Mesenteric fat pad (tissue), 1 donor: ENCODE data around the gene SLC35G1. TPM values are rescaled to one million over a fixed set of nuclear protein-coding genes. Genes with fewer than 3 reads are reported as not detected.

ENCODE experiments used
- DNase-seq: peaks from one replicate; pipeline ENCODE4 v3.0.0-alpha.2; 2020; ENCODE audit warnings: low spot score
- total RNA-seq: library from RNA; stranded (reverse); fragmentation: NEBNext Ultra II Directional; extraction: Animal tissue kit (Norgen Biotek cat#: 25700); gene quantifications from one replicate; pipeline ENCODE4 v1.2.1, GENCODE V29; 2021
- donor health status: DM: yes; HTN: yes; CAD: no.

SLC35G1 gene
- total RNA-seq, 1 donor from 2014 or later = 6.2 TPM

DNA sequence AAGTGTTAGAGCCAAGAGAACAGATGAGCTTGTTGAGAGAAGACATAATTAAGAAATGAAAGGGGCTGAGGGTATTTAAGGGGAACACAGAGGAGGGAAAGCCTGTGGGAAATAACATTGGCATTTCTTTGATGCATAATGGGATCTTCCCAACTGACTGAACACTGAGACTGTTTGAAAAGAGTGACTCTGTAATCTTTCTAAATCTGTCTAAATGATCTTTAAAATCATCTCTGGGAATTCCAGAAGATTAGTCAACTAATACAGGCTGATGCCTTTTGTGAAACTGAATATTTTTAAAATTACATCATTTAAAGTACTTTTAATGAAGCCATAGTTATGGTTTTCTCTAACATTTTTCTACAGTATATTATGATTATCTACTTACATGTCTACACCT is 17.4 kb upstream of the SLC35G1 start:
- no peak for DNase-seq

DNA sequence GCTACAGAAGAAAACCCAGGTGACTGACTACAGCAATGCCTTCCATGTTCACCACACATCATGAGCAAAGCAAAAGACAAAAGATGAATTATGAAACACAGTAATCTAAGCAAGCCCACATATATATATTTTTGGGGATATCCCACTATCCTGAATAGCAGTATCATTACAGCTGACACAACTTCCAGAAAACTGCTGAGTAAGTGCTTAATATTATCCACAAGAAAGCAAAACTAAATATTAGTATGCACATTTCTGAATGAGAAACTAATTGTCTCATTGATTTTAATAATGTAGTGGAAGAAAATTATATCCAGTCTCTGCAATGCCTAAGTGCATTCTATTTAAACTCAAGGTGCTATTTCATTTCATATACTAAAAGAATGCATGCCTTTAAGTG is 14.5 kb upstream of the SLC35G1 start:
- DNase-seq = no peak

DNA sequence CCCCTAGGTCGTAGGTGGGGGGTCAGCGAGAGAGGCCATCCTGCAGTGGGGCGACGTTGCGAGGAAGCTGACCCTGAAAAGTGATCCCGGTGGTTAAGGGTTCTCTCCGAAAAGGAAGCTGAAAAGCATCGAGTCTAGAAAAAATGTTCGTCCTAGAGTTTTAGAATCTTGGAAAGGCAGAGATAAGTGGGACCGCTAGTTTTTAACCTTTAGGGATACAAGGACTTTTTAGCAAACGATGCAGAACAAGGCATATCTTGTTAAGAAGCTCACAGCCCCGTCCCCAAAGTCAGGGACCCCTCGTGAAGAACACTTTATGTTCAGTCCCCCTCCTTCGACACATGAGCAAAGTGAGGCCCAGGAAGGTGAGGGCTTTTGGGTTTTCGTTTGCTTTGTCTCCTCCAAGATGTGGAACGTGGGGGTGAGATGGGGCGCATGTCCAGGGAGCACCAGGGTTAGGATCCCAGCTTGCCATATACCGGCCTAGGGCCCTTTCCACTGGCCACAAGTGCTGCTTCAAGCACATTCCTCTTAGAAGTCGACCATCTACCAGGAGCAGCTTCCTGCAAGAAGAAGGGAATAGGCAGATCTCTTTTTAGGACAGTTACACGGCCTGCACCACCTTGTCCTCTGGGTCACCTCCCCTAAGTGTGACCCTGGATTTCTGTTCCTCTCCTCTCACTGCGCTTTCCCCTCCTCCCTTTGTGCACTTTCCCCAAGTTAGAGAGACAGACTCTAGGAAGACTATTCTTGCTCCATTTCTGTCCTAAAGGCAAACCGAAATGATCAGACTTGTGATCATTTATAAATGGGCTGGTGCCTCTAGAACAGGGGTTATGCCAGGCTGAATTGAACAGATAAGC is 969 bp downstream of the SLC35G1 start:
- DNase-seq = no peak

DNA sequence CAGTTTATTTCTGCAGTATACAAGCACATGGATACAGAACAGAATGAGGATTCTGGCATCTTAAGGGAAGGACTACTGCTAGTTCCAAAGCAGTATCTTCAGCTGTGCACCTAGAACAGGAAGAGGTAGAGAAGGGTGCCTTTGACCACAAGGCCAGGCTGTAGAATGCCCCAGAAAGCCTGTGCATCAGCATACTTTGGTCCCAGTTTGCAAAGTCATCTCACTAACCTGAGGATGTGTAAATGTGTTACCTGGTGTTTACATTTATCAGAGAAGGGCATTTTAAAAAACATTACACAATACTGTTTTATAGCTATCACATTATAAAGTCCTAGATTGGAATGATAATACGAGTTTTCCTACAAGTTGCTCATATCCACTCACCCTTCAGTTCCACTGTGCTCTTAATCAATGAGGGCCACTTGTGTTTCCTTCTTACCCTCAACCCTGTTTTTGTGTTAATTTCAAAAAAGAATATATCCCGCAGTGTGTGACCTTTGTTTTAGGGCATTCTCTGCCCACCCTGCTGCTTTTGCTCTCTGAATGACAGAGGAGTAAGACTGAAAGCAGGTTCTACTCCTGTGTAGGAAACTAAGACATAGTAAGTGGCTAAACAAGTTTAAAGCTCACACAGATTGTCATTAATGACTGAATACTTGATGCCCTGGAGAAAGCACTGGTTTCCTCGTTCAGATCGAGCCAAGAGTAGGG is 3.4 kb downstream of the SLC35G1 start:
- no peak for DNase-seq

GRCh38 chr10:93899109-93899508 is 5.3 kb downstream of the SLC35G1 start:
- no peak for DNase-seq

DNA sequence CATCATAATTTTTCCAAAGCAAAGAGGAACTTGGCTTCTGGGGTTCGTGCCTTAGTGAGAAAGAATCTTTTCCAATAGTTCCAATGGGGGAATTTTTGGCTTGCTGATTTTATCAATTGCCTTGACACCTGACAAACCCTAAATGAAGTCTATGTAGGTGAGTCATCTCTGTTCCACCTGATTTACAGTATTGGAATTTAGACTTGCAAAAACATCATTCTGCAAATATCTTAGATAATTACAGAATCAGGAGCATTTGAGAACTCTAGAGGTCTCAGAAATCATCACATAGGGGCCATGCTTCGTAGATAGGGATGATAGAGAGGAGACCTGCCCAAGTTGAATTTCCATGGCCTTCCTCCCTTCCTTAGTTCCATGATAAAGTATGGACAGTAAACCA is 9.3 kb downstream of the SLC35G1 start:
- no peak for DNase-seq

DNA sequence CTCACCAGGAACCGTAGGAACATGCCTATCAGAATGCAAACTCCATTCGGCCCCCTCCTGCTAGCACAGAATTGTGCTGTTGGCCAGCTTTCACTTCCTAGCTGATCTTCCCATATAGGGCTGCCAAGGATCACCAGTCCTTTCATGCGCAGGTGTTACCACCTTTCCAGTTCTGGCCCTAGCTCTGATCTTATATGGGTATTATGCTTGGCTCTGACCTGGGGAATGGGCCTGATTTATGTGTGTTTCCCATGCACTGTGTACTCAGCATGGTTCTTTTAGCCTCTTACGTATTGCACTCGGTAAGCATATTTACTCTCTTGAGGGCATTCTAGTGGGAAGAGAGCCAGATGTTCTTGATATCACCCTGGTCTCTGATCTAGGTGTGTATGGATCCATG is 11.1 kb downstream of the SLC35G1 start:
- DNase-seq = no peak

DNA sequence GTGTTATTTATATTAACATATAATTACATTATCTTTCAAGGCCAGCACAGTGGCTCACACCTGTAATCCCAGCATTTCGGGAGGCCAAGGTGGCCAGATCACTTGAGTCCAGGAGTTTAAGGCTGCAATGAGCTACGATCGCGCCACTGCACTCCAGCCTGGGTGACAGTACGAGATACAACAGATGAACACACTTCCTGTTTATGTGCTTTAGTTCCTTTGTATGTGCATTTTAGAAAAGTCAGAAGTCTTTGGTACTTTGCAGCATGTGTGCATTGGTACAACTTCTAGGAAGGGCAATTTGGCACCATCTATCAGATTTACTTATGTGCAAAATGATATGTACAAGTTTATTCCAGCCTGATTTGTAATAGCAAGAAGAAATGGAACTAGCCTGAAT is 13.3 kb downstream of the SLC35G1 start:
- no peak for DNase-seq

- DNase-seq = no peak
Measured at GRCh38 chr10:93911866-93912265, 18.1 kb downstream of the SLC35G1 start.

DNA sequence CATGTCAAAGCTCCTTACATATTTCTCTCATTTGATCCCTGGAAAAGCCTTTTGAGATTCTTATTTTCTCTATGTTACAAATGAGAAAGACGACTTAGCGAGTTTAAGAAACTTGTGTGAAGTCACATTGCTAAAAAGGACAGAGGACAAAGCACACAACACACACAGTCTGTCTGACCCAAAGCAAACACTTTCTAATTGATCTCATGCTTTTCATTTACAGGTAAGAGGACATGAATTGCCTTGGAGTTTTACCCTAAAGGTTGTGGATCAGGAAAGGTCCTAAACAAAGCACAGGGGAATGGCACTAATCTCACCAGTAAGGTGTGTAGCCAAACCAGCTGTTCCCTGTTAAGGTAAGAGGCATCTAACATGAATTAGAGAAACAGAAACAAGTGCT is 18.7 kb downstream of the SLC35G1 start:
- DNase-seq = no peak

- DNase-seq = no peak
Measured at GRCh38 chr10:93913706-93914105, 19.9 kb downstream of the SLC35G1 start.

DNA sequence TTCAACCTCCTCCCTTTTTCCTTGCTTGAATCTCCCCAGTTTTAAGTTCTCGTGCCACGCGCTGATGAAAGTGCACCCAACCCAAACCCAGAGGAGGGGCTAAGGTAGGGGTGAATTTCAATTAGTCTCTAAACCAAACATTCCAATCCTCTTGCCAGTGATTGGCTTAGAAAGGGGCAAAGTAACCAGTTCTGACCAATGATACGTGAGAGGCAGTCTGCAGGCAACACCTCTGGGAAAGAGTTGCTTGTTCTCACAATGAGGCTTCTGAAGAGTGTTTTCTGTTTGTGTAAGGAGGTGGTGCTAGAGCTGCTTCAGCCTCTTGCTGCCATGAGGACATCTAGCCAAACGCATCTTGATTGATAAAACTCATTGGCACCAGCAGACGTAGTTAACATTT is 21.8 kb downstream of the SLC35G1 start:
- DNase-seq = no peak

DNA sequence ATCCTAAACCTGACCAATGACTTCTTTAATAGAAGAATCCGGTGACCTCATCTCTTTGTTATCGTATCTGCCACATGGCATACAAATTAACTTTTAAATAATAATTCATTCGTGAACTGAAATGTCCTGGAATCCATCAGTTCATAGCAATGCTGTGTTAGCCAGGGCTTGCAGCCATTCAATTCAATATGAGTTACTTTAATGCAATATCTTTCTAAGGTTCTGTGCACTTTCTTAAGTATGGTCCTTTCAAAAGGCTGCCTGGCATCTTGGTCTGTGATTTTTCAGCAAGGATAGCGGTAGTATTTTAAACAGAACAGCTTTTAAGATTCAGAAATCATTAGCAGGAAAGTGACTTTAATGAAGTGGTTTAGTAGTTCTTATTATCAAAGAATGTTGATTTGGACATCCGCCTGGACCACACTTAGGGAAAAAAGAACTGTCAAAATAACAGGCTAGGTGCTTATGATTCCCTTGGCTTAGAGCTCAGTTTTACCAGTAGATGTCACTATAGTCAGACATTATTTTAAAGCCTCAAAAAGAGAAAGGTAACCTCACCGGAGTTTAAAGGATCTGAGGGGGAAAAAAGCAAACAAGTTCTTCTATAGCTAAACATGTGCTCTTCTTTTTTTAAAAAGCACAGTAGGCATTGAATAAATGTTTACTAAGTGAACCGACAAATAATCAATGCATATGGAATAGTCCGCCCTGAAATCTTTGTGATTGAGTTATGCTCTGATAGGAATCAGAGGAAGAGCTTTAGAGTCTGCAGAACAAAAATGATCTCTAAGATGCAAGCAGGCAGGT is 22.7 kb downstream of the SLC35G1 start:
- no peak for DNase-seq

DNA sequence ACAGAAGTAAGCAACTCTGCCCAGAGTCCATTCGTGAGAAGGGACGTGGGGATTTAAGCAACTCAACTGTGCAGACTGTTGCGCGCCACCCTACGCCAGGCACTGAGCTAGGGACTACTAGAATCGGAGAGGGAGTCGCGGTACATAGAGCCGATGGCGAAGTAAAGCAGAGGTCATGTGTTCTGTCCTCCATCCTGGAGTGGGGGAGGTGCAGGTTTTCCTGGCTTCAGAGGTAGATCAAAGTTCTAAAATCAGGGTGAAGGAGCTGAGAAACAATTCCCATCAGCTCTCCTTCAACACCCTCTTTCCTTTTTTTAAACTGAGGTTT is 23.2 kb downstream of the SLC35G1 start:
- DNase-seq = no peak

GRCh38 chr10:93917821-93918220 is 24.0 kb downstream of the SLC35G1 start:
- no peak for DNase-seq

DNA sequence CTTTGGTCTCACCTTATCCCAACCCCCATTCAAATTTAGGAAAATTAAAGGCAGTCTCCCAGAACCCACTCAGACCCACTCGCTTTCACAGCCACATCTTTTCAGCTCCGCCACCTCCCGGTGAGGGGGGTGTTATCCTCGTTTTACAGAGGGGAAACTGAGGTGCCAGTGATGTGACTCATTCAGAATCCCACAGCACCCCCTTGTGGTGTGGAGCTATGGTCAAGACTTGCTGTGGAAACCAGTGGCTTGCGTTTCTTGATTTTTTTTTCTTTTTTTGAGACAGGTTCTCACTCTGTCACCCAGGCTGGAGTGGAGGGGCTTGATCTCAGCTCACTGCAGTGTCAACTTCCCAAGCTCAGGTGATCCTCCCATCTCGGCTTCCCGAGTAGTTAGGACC is 27.6 kb downstream of the SLC35G1 start:
- DNase-seq = no peak

DNA sequence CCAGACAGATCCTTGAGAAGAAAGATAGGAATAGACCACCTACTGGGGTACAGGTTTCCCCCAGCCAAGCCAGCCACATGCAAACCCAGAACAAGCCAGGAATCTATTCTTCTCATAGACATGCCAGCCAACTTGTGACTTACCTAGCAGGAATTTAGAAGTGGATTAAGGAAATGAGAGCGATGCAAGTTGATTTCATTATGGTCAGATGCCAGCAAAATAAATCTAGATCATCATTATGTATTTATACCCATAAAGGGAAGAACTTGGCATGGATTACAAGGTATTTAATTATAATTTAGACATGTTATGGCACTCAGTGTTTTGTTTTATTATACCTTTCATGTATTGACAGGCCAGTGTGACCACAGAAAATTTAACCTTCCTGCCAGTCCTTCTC is 32.8 kb downstream of the SLC35G1 start:
- DNase-seq = no peak

DNA sequence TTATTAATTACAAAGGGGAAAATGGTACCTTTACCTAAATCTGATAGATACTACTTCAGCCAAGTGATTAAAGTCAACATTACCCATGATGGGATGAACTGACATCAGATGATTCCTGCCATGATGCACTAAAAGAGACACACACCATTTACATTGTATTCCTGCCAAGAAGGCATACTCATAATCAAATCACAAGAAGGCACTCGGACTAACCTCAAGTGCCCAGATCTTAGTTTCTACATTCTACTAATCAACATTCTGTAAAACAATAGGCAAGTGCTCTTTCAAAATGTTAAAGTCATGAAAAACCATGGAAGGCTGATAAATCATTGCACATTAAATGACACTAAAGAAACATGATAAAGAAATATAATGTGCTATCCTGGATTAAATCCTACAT is 44.4 kb downstream of the SLC35G1 start:
- DNase-seq = no peak

DNA sequence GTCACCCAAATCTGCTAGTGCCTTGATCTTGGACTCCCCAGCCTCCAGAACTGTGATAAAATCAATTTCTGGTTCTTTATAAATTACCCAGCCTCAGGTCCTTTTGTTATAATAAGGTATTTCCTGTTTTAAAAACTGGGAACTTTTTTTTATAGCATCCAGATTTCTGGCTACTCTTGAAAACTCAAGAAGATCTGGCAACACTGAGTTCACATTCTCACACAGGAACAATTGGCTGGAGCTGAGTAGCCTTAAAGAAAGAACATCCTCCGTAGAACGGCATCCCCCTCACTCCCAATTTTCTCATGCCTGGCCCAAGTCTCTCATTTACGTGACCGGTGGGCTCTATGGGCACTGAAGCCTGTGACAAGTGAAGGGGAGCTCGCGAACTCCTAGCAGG is 47.1 kb downstream of the SLC35G1 start:
- no peak for DNase-seq

DNA sequence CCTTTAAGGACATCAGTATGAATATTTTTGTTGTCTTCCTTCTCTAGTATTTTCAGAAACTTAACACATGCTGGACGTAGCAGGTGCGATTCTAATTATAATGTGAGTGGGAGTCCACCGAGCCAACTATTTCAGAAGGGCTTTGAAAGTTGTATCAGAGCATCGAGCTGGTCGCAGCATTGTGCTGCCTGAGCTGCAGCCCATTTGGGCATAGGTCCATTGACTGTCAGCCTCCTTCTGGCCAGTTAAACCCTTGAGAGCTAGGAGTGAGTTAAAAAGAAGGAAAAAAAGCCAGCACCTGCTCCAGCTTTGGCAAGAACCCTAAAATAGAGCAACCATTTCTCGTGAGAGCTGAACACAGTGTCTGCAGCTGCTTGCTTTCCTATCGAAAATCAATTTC is 47.8 kb downstream of the SLC35G1 start:
- no peak for DNase-seq

DNA sequence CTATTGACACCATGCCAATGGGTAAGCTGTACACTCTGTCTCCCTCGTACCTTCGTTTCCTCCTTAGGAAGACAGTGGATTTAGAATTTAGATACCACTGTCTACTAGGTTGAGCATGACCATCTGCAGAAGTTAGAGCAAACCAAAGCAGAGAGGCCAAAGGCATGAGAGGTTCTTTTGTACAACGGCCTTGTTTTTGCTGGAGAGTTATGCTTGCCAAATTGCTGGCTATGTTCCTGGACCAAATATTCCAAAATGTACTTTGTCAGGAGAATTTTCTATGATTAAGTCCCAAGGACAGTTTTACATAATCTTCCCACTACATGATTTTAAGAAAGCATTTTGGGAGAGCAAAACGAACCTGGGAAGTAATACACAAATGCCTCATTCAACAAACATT is 52.0 kb downstream of the SLC35G1 start:
- DNase-seq = no peak

GRCh38 chr10:93947055-93947454 is 53.3 kb downstream of the SLC35G1 start:
- no peak for DNase-seq
